Nephron (organoid): ENCODE data around the gene TTC33.
"Not testable (repeated sequence)": the region's sequence is repeated elsewhere in the genome, so short reads cannot be mapped to it uniquely, and the experiment has no call there.

Source experiments
- H3K27ac Mint-ChIP-seq, 3 experiments: 2 replicates each; pipeline ENCODE4 v1.8.0; 2020; ENCODE audit warnings: mixed read lengths in 3 of 3, mild to moderate bottlenecking in 2 of 3, moderate library complexity in 1 of 3
- H3K27me3 Mint-ChIP-seq: 2 replicates; pipeline ENCODE4 v1.8.0; 2021; ENCODE audit warnings: low read depth, mild to moderate bottlenecking, moderate library complexity, mixed read lengths
- H3K36me3 Mint-ChIP-seq: 2 replicates; pipeline ENCODE4 v1.8.0; 2020; ENCODE audit warnings: low read depth, mixed read lengths
- H3K4me1 Mint-ChIP-seq: 2 replicates; pipeline ENCODE4 v1.8.0; 2020; ENCODE audit warnings: mixed read lengths
- H3K4me3 Mint-ChIP-seq, 3 experiments: 2 replicates each; pipeline ENCODE4 v1.8.0; 2020; ENCODE audit warnings: mild to moderate bottlenecking in 3 of 3, mixed read lengths in 3 of 3, moderate library complexity in 2 of 3
- H3K9me3 Mint-ChIP-seq: 2 replicates; pipeline ENCODE4 v1.8.0; 2020; ENCODE audit warnings: mixed read lengths
- CTCF ChIP-seq, 3 experiments: fragments of 200-600 bp; sonication (generic); IDR thresholded peaks; one replicate each; pipeline ENCODE4 v1.5.0; 2021; ENCODE audit warnings: antibody characterized with exemption in 3 of 3; ENCODE audit not compliant: unreplicated experiment in 3 of 3

Gene TTC33

GRCh38 chr5:40665635-40666298, 90.0 kb downstream of the TTC33 start:
- Mint-ChIP-seq H3K4me3 (no peak overlapping the region), H3K27me3 (no peaks in the 10 kb centered on the region), H3K27ac (no peak overlapping the region), H3K4me1 (peaks cover 3% of the 10 kb centered on the region), H3K36me3 (no peaks in the 10 kb centered on the region), H3K9me3 (no peaks in the 10 kb centered on the region)
- no peak for TF ChIP-seq CTCF (IDR thresholded peaks at IDR 0.05; ENCODE audit: unreplicated experiment in 3 of 3)

- Mint-ChIP-seq H3K4me3 (no peak overlapping the region), H3K36me3 (no peaks in the 10 kb centered on the region), H3K27ac (no peak overlapping the region), H3K4me1 (no peaks in the 10 kb centered on the region), H3K9me3 (no peaks in the 10 kb centered on the region), H3K27me3 (no peaks in the 10 kb centered on the region)
- no peak for TF ChIP-seq CTCF (IDR thresholded peaks at IDR 0.05; ENCODE audit: unreplicated experiment in 3 of 3)
These were observed 95.0 kb downstream of the TTC33 start for GRCh38 chr5:40660751-40661150.

- no peak for TF ChIP-seq CTCF (IDR thresholded peaks at IDR 0.05; ENCODE audit: unreplicated experiment in 3 of 3)
- Mint-ChIP-seq H3K9me3 (no peaks in the 10 kb centered on the region), H3K36me3 (no peaks in the 10 kb centered on the region), H3K27ac (no peak overlapping the region), H3K4me3 (no peak overlapping the region), H3K4me1 (peaks cover 11% of the 10 kb centered on the region), H3K27me3 (peaks cover 7% of the 10 kb centered on the region)
These were observed 99.0 kb downstream of the TTC33 start for GRCh38 chr5:40656766-40657165.

GRCh38 chr5:40656091-40656490, 99.7 kb downstream of the TTC33 start:
- peaks cover 11% of the 10 kb centered on the region for H3K4me1 Mint-ChIP-seq
- H3K4me3 Mint-ChIP-seq, H3K9me3 Mint-ChIP-seq, H3K27ac Mint-ChIP-seq, H3K27me3 Mint-ChIP-seq, H3K36me3 Mint-ChIP-seq: not testable (repeated sequence)

GRCh38 chr5:40655138-40655537, 100.6 kb downstream of the TTC33 start:
- Mint-ChIP-seq H3K36me3 (no peaks in the 10 kb centered on the region), H3K27ac (no peak overlapping the region), H3K4me3 (no peak overlapping the region)

GRCh38 chr5:40654377-40654991, 101.3 kb downstream of the TTC33 start:
- TF ChIP-seq CTCF (IDR thresholded peaks at IDR 0.05; ENCODE audit: unreplicated experiment in 3 of 3), result no peak
- Mint-ChIP-seq H3K27me3 (peaks cover 7% of the 10 kb centered on the region), H3K9me3 (no peaks in the 10 kb centered on the region), H3K27ac (no peak overlapping the region), H3K36me3 (no peaks in the 10 kb centered on the region), H3K4me3 (no peak overlapping the region), H3K4me1 (peaks cover 11% of the 10 kb centered on the region)

More at GRCh38 chr5:40655138-40655537, 100.6 kb downstream of the TTC33 start:
- Mint-ChIP-seq H3K9me3 (no peaks in the 10 kb centered on the region), H3K4me1 (peaks cover 11% of the 10 kb centered on the region), H3K27me3 (peaks cover 7% of the 10 kb centered on the region)
- no peak for TF ChIP-seq CTCF (IDR thresholded peaks at IDR 0.05; ENCODE audit: unreplicated experiment in 3 of 3)
